ENCODE results near the gene UROC1.

The UROC1 gene

DNA sequence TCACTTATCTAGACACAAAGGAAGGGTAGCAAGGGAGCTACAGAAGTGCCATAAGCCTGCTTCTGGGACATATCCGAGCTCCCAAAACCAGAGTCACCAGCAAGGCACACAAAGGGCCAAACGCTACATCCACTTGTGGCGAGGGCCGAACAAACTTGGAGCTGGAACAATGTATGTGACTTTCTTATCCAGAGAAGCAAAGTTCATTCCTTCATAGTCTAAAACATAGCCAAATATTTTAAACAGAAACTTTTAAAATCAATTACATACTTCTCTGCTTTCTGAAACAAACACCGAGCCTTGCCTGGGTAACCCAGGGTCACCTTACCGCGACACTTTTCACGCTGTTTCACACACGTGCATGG lies 57.8 kb downstream of the UROC1 start:
- no peak for DNase-seq (ENCODE audit: low read depth)

DNA sequence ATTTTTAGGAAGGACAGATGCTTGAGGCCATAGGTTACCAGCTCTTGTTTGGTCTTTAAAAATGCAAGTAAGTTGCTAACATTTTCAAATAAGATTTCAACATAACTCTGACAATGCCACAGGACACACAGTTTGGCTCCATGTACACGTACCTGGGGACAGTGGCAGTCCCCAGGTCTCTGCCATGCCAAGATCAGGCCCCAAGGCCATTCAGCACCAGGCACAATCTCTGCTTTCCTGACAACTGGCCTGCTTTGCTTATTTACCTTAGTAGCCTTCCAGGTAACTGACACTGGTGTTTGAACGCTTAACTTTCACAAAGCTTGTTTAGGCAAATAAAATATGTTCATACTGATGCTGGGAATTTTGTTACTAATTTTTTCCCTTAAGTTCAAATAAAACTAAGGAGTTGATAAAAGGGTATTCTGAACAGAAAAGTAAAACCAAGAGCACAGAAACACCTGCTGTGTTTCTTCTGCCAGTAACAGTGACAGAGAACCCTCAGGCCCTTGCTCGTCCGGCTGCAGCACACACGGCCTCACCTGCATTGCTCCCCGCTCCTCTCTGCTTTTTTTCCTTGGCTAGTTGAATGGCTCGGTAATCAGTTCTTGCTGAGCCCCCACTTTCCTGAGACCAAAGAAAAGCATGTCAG lies 58.3 kb downstream of the UROC1 start:
- DNase-seq (ENCODE audit: low read depth): no peak

DNA sequence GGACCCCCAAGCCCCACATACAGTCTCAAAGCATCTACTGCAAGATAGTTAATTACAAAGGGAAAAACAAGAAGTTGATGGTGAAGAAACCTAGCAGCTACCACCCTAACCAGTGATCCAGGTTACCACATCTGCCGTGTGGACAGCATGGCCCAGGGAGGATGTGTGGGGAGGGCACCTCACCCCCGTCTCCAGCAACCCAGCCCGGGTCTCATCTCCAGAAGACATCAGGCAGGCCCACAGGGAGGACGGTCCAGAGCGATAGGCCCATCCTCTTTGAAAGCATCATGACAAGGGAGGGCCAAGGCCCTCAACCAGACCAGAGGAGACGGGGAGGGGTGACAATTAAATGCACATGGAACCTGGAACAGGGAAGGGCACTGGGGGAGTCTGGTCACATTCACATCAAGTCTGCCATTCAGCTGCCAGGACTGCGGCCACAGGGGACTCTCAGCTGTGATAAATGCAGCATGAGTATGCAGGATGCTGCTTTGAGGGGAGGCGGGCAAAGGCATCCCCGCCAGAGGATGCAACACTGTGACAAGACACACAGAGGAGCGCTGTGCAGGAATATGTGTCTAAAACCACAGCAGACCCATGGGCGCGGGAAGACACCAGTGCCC lies 60.7 kb downstream of the UROC1 start:
- DNase-seq (ENCODE audit: low read depth): no peak

DNA sequence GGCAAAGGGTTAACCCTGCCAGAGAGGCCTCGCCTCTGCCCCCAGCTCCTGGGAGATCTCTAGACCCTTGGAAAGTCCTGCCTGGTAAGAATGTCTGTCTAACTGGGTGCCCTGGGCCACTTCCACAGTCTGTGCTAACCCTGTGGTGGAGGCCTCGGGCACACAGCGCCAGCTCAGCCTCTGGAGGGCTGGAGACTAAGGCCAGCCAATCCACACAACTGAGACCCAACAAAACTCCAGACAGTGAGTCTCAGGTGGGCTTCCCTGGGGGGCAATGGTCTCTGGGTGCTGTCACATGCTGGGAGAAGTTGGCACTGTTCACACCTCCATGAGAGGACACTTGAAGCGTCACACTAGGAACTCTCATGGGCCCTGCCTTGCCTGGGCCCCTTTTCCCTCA lies 61.4 kb downstream of the UROC1 start:
- DNase-seq (ENCODE audit: low read depth): no peak

DNA sequence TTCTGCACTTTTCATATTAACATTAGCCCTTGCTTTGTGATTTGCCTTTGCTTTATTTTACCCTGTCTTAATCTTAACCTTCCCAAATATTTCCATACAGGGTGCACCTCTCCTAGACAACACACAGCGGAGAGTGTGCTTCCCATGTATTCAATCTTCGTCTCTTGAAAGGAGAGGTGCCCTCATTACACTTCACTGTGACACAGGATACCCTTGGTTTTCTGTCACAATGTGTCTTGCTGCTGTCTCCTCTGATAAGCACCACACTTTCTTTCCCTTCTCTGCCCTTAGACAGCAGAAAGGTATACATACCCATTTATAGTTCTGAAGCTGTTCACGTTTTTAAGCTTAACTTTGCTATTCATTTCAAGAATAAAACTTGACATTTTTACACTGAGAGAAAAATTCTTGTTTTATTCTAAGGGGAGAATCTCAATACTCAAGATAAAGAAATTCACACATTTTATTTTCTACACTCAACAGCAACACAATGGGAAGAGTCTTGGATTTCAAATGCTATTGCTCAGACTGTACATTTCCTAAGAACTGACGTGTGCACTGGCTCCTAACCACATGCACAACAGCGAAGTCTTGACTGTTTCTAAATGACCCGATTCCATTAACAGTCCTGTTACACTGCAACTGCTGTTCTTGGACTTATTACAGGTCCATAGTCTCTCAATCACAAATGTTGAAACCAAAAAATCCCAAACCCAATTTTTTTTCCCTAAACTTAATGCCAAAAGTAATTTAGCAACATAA lies 63.0 kb downstream of the UROC1 start:
- DNase-seq (ENCODE audit: low read depth): no peak

DNA sequence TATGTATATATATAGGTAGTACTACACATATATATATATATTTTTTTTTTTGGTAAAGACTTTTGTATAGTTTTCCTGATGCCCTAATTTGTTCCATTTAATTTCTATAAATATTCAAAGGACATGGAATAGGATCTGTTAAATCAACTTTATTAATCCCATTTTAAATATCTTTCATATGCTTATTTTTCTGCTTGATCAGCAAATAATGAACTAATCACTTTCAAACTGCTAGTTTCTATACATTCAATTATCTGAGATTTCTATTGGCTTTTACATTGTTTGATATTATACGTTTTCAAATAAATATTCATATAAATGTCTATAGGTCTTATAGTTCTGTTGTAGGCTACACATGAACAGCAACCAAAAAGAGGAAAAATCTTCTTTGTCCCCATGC lies 63.5 kb downstream of the UROC1 start:
- DNase-seq (ENCODE audit: low read depth): no peak

DNA sequence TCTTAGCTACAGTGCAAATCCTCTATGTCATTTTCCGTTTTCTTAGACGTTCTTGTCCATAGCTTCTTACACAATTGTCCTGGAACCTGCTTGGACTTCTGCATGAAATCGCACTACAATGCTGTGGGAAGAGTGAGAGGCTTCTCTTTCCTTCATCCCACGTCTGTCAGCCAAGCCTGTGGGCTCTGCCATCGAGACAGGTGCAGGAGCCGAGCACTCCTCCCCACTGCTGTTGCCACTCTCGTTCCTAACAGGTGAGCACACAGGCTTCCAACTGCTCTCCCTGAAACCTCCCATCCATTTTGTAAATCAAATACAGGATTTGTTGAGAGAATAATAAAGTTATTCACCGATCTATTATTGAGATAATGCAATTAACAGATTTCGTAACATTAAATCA lies 65.4 kb downstream of the UROC1 start:
- DNase-seq (ENCODE audit: low read depth): no peak

DNA sequence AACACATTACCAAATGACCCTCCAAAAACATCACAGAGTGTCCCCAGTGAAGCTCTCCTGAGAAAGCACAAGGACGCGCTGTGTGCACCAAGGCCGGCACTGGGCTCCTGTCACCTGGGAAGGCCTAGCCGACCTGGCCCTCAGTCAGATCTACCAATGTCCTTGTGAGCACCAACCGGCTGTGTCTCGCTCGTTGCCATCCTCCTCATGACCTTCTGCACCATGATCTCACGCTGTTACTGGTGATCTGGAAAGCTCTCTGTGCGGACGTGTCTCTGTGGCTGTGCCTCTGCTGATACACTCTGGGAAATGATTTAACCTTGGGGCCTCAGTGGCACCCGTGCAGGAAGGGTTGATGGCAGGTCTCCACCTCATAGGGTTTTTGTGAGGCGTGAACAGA lies 66.1 kb downstream of the UROC1 start:
- DNase-seq (ENCODE audit: low read depth): no peak

DNA sequence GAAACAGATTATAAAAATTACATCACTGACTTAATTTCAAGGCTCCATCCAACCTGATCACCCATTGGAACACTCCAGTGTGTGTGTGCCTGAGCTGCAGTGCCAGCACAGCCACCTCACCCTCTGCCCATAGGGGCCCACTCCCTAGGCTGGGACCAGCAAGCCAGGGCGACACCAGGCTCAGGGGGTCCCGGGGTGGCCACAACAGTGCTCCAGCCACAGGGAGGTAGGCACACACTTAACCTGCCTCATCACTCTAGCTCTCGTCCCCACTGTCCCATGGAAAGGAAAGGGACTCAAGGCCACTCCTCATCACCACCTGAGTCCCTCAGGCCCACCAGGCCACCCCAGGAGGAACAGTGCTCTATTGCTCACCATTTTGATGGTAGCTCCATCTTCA lies 66.8 kb downstream of the UROC1 start:
- no peak for DNase-seq (ENCODE audit: low read depth)

DNA sequence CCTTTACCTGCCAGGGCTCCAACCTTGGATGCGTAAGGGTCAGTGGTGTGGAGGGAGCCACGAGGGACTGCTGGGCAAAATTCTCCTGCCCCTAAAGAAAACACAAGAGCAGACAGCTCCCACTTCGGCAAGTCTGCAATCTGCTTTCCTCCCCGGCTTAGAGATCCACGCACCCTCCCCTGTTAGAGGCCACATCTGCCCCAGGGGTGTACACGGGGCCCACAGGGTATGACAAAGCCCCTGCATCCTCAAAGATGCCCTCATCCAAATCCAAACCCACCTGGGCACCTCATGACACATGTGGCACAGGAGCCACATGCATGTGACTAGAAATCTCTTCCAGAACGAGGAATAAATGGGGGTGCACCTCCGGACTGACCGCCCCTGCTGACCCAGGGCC lies 67.4 kb downstream of the UROC1 start:
- DNase-seq (ENCODE audit: low read depth): no peak

DNA sequence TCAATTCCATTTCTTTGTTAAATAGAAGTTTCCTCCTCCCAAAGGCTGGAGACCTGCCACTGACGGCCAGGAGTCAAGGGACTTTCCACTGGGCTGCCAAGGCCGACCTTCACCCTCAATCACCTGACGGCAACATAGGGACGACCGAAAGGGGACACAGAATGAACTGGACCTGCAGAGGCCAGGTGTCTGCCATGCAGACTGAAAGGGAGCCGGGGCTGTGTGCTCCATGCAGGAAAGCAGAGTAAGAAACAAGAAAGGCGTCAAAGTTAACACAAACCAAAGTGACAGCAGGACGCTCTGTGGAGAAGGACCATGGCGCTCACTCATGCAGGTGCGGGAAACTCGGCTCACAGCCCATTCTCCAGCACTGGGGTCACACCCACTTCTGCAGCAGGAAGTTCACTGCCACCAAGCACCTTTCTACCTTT lies 67.9 kb downstream of the UROC1 start:
- DNase-seq (ENCODE audit: low read depth): no peak

DNA sequence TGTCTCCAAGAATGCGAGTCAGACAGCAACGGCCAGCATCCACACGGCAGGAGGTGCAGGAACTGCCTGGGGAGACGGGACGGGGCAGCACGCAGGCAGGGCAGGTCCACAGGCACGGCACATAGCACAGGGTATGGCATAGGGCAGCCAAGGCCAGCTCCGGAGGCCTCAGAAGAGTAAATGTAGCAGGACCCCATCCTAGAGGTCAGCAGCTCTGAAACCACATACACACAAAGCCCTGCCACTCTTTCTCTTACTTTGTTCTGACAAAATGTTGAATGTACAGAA lies 68.7 kb downstream of the UROC1 start:
- no peak for DNase-seq (ENCODE audit: low read depth)

DNA sequence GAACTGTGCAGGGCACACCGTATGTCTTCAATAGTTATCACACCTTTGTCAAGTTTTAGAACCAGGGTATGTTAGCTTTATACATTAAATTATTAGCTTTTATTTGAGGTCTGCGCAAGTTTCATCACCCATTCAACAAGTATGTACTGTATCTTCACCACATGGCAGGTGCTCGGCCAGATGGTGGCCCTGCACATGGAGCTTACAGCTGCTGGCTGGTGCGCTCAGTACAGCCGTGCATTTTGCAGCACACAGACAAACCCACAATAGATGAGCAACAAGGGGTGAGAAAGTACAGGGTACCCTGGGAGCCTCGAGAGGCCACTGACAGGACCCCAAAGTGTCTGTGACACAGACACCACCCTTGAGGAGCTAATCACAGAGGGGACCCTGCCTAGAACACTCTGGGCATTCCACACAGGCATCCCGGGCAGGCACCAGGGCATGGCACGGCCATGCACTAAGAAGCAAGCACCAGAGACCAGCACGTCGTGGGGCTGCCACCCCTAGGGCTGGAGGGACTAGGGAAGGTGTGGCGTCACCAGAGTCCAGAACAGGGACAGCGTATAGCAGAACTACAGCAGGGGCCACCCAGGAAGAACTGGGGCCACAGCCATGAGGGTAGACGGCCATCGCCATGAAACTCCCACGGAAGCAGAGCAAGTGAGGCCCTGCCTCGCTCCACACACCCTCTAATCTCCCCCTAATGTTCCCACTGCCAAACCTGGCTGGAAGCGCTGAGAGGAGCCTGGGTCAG lies 69.3 kb downstream of the UROC1 start:
- no peak for DNase-seq (ENCODE audit: low read depth)

DNA sequence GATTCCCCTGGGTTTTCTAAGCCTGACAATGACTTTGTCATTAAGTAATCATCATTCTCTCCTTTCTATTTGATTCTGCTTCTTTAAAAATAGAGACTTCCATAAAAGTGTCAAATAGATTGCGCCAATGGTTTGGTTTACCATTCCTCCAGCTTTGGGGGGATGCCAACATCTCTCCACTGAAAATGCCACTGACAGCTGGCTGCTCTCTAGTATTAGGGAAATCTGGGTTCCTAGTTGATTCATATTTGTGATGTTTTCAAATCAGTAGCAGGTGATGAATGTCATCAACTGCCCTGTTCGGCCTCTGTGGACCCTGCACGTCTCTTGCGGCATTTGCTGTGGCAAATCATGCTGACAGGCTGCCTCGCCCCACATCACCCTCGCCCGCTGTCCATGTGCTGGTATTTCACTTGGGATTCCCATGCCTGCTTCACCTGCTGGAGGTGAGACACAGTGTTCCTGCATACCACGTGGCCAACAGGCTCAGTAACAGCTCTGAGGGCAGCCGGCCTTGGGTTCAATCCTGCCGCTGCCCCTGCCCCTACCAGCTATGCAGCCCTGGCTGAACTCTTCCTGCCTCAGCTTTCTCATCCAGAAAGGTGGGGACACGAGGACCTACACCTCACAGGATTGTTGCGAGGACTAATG lies 70.0 kb downstream of the UROC1 start:
- no peak for DNase-seq (ENCODE audit: low read depth)

DNA sequence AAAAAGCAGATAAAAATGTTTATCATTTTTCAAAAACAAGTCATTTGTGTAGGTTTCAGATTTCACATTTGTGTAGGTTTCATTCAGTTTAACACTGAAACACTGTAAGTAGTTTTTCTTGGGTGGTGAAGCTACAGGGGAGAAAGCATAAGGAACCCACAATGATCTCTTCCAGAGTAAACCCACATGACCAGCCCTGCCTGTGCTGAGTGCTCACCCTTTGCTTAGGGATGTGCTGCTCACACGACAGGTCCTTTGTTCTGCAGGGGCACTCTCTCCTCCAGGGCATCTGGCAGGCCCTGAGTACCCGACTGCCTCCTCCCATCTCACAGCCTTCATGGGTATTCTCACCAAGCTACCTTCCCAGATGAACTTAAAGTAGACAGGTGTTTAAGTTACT lies 70.8 kb downstream of the UROC1 start:
- no peak for DNase-seq (ENCODE audit: low read depth)

DNA sequence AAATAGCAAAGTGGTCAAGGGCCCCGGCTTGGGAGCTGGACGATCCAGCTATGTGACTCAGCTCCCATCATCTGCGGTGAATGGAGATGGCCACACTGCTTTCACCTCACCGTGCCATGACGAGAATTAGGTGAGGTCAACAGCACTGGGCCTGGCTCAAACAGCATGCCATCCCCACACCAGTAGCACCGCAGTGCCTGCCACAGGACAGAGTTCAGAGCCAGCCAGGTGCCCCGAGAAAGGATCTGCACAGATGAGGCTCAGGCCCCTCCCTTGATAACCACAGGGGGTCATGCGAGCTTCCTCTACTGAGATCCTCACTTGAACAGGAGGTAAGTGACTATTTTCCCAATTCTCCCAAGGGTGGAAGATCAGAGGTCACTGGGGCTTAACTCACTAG lies 71.3 kb downstream of the UROC1 start:
- DNase-seq (ENCODE audit: low read depth): no peak

DNA sequence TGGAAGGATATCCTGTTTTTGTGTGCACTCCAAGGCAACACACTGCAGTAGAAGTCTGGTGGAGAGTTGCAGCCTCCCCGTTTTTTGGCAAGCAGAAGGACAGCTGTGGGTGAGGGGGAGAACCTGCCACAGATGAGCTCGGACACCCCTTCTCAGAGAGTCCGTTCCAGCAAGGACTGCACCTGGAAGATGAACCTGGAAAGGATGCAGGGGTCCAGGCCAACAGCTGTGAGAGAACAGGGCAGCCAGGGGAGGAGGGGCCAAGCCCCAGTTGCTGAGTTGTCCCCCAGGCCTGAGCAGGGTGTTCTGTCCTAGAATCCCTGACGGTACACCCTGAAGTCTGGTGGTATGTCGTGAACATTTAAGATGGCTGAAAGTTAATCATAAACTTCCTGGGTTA lies 72.1 kb downstream of the UROC1 start:
- DNase-seq (ENCODE audit: low read depth): no peak

DNA sequence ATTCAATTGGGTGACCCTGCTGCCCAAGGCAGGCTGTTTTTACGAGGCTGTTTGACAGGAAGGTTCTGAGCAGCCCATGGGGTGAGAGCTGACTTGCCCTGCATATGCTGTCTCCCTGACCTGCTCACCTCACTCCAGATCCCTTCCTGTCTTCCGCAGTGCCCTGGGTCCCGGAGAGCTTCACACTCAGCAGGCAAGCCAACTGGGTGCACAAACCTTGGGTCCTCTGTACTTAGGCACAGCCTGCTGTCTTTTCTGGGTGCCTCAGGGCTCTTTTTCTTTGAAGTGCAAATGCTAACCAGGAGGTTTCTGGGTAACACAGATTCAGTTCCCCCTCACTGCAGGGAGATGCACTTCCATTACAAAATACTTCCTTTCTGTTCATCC lies 74.7 kb downstream of the UROC1 start:
- DNase-seq (ENCODE audit: low read depth): no peak

DNA sequence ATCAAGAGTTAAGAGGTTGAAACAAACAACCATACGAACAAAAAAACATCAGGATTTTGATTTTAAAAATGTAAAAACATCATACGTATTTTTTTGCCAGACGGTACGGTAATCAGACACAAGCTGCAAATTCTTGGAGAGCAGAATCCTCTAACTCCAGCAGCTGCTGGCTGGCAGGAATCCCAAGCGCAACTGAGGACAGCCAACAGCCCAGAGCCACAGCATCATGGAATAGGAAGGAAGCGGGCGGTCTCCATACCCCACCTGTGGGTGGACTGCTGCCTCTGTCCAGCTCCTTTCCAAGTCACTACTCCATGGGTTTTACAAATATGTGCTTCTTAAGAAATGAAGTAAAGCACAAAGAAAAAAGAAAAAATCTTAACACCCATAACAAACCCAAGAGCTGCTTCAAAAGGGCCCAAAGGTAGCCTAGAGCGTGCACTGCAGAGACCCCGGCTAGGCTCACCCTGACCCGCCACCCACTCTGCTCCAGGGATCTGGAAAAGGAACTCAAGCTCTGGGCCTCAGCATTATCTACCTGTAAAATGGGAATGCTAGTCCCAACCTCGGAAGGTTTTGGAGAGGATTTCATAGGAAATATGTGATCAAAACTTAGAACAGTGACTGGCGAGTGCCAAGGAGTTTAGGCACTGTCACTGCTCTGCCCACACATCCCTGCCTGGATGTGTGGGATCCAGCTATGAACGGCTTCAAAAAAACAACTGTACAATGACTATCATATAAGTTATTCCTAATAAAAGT lies 75.3 kb downstream of the UROC1 start:
- no peak for DNase-seq (ENCODE audit: low read depth)

DNA sequence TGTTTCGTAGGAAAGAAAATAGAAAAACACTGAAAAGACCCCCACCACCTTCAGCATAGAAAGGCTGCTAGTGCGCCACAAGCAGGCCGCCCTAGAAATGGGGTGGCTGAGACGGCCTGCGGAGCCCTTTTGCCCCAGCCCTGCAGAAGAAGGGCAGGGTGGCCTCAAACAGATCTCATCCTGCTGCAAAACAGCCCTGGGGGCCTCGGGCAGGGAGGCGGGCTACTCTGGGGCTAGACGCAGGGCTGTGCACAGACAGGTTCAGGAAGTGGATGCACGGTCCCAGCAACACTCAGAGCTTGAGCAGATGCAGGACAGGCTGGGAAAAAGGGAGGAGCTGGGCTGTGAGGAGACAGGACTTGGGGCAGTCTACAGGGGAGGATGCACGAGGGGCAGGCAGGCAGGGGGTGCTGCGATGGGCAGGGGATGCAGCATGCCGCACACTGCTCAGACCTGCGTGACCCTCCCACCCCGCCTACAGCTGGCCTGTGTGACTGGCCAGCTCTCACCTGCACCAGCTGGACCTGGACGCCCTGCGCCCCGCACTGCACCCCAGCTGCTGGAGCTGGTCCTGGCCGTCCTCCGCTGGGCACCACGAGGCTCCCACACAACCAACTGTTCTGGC lies 76.2 kb downstream of the UROC1 start:
- no peak for DNase-seq (ENCODE audit: low read depth)

DNA sequence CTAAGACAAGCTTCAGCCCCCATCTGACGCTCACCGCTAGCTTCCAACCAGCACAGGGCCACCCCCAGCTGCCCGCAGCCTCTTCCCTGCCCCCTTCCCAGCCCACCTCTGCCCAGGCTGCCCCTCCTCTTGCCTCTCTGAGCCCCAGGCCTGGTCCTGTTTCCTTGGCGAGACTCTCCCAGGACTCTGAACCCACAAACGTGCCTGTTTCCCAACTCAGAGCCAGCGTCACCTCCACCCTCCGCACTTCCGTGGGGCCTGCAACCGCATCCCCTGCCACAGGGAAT lies 76.9 kb downstream of the UROC1 start:
- no peak for DNase-seq (ENCODE audit: low read depth)
